PC-3 (cell line): ENCODE measurements around the gene MBLAC1. TPM values are rescaled to one million over a fixed set of nuclear protein-coding genes. Genes with fewer than 3 reads are reported as not detected.

Experiments used
- ATAC-seq: fragments of 200-7000 bp; cut with Tn5 transposase; 2 replicates; pipeline ENCODE4 v1.9.1; 2020; ENCODE audit warnings: mild to moderate bottlenecking, moderate library complexity
- Bru-seq: library from RNA; stranded (reverse); fragments of 400-500 nt; gene quantifications from one replicate; lab custom pipeline; 2021; lab: Mats Ljungman, UMichigan
- BruChase-seq, 2 experiments: library from RNA; stranded (reverse); fragments of 400-500 nt; gene quantifications; one replicate each; lab custom pipeline; 2021; lab: Mats Ljungman, UMichigan
- BruUV-seq: library from RNA; stranded (reverse); fragments of 400-500 nt; replicated peaks from 2 replicates; lab custom pipeline; 2021; lab: Mats Ljungman, UMichigan
- CTCF ChIA-PET: fragments of 300-600 bp; sonication (Branson Sonifier 250); formaldehyde crosslinking; loops from one replicate; lab custom pipeline; 2022; ENCODE audit warnings: antibody characterized with exemption; lab: Charles Lee
- POLR2A ChIA-PET: fragments of 300-600 bp; sonication (Branson Sonifier 250); formaldehyde crosslinking; loops from one replicate; lab custom pipeline; 2022; ENCODE audit warnings: antibody characterized with exemption; ENCODE audit not compliant: unreplicated experiment; lab: Charles Lee
- DNase-seq: peaks from one replicate; pipeline ENCODE4 v3.0.0-alpha.2; 2015
- H2AFZ ChIP-seq: fragments of 300-600 bp; sonication (generic); 2 replicates; pipeline ENCODE4 v1.6.0; 2016; ENCODE audit warnings: antibody characterized with exemption, low read length
- H3F3A ChIP-seq: fragments of 300-600 bp; sonication (generic); one replicate; pipeline ENCODE4 v1.6.0; 2017; ENCODE audit warnings: antibody characterized with exemption, low read length, control low read depth, mild to moderate bottlenecking; ENCODE audit not compliant: unreplicated experiment
- H3K27ac ChIP-seq: fragments of 300-600 bp; sonication (generic); 2 replicates; pipeline ENCODE4 v1.5.1; 2016; ENCODE audit warnings: mild to moderate bottlenecking, low read length
- H3K27me3 ChIP-seq: fragments of 300-600 bp; sonication (generic); 2 replicates; pipeline ENCODE4 v1.6.1; 2016; ENCODE audit warnings: low read length, mixed read lengths
- H3K36me3 ChIP-seq: fragments of 300-600 bp; sonication (generic); 2 replicates; pipeline ENCODE4 v1.6.1; 2016; ENCODE audit warnings: low read depth, mixed run types, low read length, mixed read lengths
- H3K4me1 ChIP-seq: fragments of 300-600 bp; sonication (generic); 2 replicates; pipeline ENCODE4 v1.5.1; 2016; ENCODE audit warnings: low read length; ENCODE audit not compliant: insufficient read depth
- H3K4me2 ChIP-seq: fragments of 300-600 bp; sonication (generic); 2 replicates; pipeline ENCODE4 v1.6.0; 2016; ENCODE audit warnings: low read length
- H3K4me3 ChIP-seq: fragments of 300-600 bp; sonication (generic); 2 replicates; pipeline ENCODE4 v1.5.1; 2016; ENCODE audit warnings: mild to moderate bottlenecking, low read length, mixed read lengths
- H3K79me2 ChIP-seq: fragments of 300-600 bp; sonication (generic); 2 replicates; pipeline ENCODE4 v1.6.1; 2017; ENCODE audit warnings: low read length, mixed read lengths
- H3K9ac ChIP-seq: fragments of 300-600 bp; sonication (generic); 2 replicates; pipeline ENCODE4 v1.6.0; 2016; ENCODE audit warnings: mild to moderate bottlenecking, low read length
- H3K9me2 ChIP-seq: fragments of 300-600 bp; sonication (generic); replicated peaks from 2 replicates; pipeline ENCODE4 v1.6.1; 2016; ENCODE audit warnings: mixed run types, low read length, mixed read lengths
- H3K9me3 ChIP-seq: fragments of 300-600 bp; sonication (generic); 2 replicates; pipeline ENCODE4 v1.6.1; 2016; ENCODE audit warnings: low read length, mixed read lengths
- H4K20me1 ChIP-seq: fragments of 300-600 bp; sonication (generic); 2 replicates; pipeline ENCODE4 v1.6.1; 2016; ENCODE audit warnings: low read length, mixed read lengths
- EZH2 ChIP-seq: fragments of 300-600 bp; sonication (generic); IDR thresholded peaks from one replicate; pipeline ENCODE4 v1.6.1; 2017; ENCODE audit warnings: antibody characterized with exemption, mild to moderate bottlenecking, low read length; ENCODE audit not compliant: unreplicated experiment
- EZH2phosphoT487 ChIP-seq: fragments of 300-600 bp; sonication (generic); IDR thresholded peaks from 2 replicates; pipeline ENCODE4 v1.6.1; 2018; ENCODE audit warnings: mild to moderate bottlenecking, antibody characterized with exemption, low read length, borderline replicate concordance
- intact Hi-C: fragments of 100-400 bp; cut with micrococcal nuclease; formaldehyde crosslinking; loops from 2 replicates; pipeline ENCODE4 v1.9.0; 2023
- long read RNA-seq: library from polyadenylated mRNA; unstranded; transcript quantifications from one replicate; pipeline ENCODE4 v2.0.0, GENCODE V29; 2021; ENCODE audit not compliant: unreplicated experiment
- total RNA-seq: library from RNA; depleted of rRNA; stranded (reverse); fragments of >200 nt; gene quantifications from 2 replicates; pipeline ENCODE4 v1.2.3, GENCODE V29; 2014; rRNA removed
- TF ChIP-seq, protein P1 (sequence below): fragments of 300-600 bp; sonication (generic); conservative IDR thresholded peaks from 2 replicates; pipeline ENCODE4 v1.5.1; 2017; ENCODE audit warnings: antibody characterized with exemption, low read depth, mild to moderate bottlenecking, low read length

Gene MBLAC1, protein sequence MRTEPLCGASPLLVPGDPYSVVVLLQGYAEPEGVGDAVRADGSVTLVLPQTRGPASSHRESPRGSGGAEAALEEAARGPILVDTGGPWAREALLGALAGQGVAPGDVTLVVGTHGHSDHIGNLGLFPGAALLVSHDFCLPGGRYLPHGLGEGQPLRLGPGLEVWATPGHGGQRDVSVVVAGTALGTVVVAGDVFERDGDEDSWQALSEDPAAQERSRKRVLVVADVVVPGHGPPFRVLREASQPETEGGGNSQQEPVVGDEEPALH
- total RNA-seq (2.7 and 4.3 TPM in 2 replicates), Bru-seq, nascent RNA (percentile 53 among the genes with signal in this experiment), BruChase-seq, experiment 1, labeled RNA remaining after a 6-hour chase (percentile 57 among the genes with signal in this experiment), BruChase-seq, experiment 2, labeled RNA remaining after a 2-hour chase (percentile 58 among the genes with signal in this experiment)
- long read RNA-seq, partial matches to known transcripts, result 5 of 9 reads
- long read RNA-seq, other reads (novel, unspliced or antisense), result 1 of 9 reads

DNA sequence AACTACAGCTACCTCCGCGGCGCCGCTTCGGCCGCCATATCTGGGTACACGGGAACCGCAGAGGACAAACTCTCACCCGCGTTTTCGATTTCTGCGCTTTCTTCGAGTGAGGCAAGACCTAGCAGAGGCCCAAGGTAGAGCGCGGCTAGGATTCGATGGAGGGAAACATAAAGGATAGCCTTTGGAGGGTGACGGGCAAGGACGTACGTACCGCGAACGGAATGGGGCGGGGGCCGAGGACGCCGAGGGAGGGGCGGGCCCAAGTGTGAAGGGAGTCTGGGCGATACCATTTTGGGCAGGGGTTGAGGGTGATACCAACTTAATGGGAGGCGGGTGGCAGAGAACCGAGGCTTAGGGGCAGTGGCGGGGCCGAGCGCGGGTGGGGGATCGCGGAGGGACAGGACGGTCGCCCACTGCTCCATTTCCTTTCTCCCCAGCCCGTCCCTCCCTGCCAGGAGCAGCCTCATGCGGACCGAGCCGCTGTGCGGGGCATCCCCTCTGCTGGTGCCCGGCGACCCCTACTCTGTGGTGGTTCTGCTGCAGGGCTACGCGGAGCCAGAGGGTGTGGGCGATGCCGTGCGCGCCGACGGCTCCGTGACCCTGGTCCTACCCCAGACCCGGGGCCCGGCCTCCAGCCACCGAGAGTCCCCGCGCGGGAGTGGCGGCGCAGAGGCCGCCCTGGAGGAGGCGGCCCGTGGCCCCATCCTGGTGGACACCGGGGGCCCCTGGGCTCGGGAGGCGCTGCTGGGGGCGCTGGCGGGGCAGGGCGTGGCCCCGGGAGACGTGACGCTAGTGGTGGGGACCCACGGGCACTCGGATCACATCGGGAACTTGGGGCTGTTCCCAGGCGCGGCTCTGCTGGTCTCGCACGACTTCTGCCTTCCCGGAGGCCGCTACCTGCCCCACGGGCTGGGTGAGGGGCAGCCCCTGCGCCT lies at the start of gene MBLAC1:
Gene MBLAC1, plus strand, starts transcription at position 37 of the 935 bp plus-strand sequence. Its CDS starts 429 bp downstream, at position 466.
- DNase-seq, result peak; percentile 85
- Histone ChIP-seq H3K9me2 (no peaks in the 10 kb centered on the region), H2AFZ (peak within 1 kb of the TSS; percentile 84), H3K27ac (peak within 1 kb of the TSS; percentile 92), H3K4me2 (peak within 1 kb of the TSS; percentile 93), H3K27me3 (no peaks in the 10 kb centered on the region), H3K4me1 (0 out of 2 replicates have a peak, but pooled peaks cover 4% of the 10 kb centered on the region), H3K79me2 (0 out of 2 replicates have a peak, but pooled peaks cover 5% of the 10 kb centered on the region), H3K4me3 (peak within 1 kb of the TSS; percentile 80), H4K20me1 (no peaks in the 10 kb centered on the region), H3K36me3 (no peaks in the 10 kb centered on the region), H3F3A (no peaks in the 10 kb centered on the region), H3K9me3 (no peaks in the 10 kb centered on the region), H3K9ac (peak within 1 kb of the TSS; percentile 91)
- CTCF ChIA-PET, result interaction anchor here (0.8 kb wide), 1 partner anchor 25 kb away, joined by 5 read pairs; no protein-coding TSS in a partner anchor
- ATAC-seq, result peak; percentile 65
- TF ChIP-seq EZH2phosphoT487 (no peak), EZH2 (no peak)
- TF ChIP-seq, protein P1, sequence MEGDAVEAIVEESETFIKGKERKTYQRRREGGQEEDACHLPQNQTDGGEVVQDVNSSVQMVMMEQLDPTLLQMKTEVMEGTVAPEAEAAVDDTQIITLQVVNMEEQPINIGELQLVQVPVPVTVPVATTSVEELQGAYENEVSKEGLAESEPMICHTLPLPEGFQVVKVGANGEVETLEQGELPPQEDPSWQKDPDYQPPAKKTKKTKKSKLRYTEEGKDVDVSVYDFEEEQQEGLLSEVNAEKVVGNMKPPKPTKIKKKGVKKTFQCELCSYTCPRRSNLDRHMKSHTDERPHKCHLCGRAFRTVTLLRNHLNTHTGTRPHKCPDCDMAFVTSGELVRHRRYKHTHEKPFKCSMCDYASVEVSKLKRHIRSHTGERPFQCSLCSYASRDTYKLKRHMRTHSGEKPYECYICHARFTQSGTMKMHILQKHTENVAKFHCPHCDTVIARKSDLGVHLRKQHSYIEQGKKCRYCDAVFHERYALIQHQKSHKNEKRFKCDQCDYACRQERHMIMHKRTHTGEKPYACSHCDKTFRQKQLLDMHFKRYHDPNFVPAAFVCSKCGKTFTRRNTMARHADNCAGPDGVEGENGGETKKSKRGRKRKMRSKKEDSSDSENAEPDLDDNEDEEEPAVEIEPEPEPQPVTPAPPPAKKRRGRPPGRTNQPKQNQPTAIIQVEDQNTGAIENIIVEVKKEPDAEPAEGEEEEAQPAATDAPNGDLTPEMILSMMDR, result no peak
- POLR2A ChIA-PET, result interaction anchor here (0.6 kb wide), 2 partner anchors 21 to 26 kb away, joined by 5 to 6 read pairs; partner anchors contain the start of gene AP4M1
- BruUV-seq, result no TSS peak
- intact Hi-C loops, result loop anchor here (1.0 to 5.0 kb wide), 2 partner anchors 26 to 45 kb away; partner anchors contain the start of genes AP4M1, MCM7 and ZNF3

DNA sequence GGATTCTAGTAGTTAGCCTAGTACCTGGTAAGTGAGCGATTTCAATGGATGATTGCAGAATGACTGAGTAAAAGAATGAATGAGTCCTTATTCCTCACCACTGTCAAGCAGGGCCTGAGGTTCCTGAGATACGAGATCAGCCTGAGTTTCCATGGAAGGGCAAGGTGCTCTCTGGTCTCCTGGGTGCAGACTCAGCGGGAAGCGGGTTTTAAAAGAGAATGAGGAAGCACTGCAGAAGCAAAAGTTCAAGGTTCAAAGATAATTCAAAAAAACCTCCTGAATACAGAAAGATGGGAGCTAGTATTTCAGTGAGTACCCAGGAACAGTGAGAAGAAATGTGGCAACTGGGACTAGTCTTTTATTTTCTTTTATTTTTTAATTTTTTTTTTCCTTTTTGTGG lies 49.6 kb upstream of the MBLAC1 start:
- CTCF ChIA-PET, result no interaction called here
- no peak for ATAC-seq
- H3K4me2 ChIP-seq, result no peak overlapping the region
- H3K79me2 ChIP-seq, result peaks cover 47% of the 10 kb centered on the region
- POLR2A ChIA-PET, result no interaction called here
- H3K4me3 ChIP-seq, result no peak overlapping the region
- H3K9ac ChIP-seq, result no peak overlapping the region
- peaks cover 63% of the 10 kb centered on the region for H3K36me3 ChIP-seq
- TF ChIP-seq EZH2 (no peak), EZH2phosphoT487 (no peak)
- TF ChIP-seq, protein P1, result no peak
- BruUV-seq, result no TSS peak
- H3K4me1 ChIP-seq, result peaks cover 9% of the 10 kb centered on the region
- intact Hi-C loops, result no loop called here
- no peak overlapping the region for H3K27ac ChIP-seq
- H3K9me2 ChIP-seq, result no peaks in the 10 kb centered on the region
- no peak overlapping the region for H2AFZ ChIP-seq
- peaks cover 3% of the 10 kb centered on the region for H3K9me3 ChIP-seq
- no peak for DNase-seq
- H4K20me1 ChIP-seq, result 0 out of 2 replicates have a peak, but pooled peaks cover 6% of the 10 kb centered on the region
- H3F3A ChIP-seq, result no peaks in the 10 kb centered on the region
- no peaks in the 10 kb centered on the region for H3K27me3 ChIP-seq
